Osteocyte (in vitro differentiated cells): ENCODE data around the gene SLC35F5. TPM values are rescaled to one million over a fixed set of nuclear protein-coding genes. Genes with fewer than 3 reads are reported as not detected.

Source experiments
- DNase-seq: peaks from one replicate; pipeline ENCODE4 v3.0.0; 2021; ENCODE audit warnings: mixed read lengths; ENCODE audit not compliant: unreplicated experiment; ENCODE audit errors: extremely low spot score
- H3K27ac Mint-ChIP-seq: one replicate; pipeline ENCODE4 v1.8.0; 2021; ENCODE audit warnings: mild to moderate bottlenecking, mixed read lengths; ENCODE audit not compliant: unreplicated experiment
- H3K27me3 Mint-ChIP-seq: one replicate; pipeline ENCODE4 v1.8.0; 2021; ENCODE audit warnings: mixed read lengths; ENCODE audit not compliant: unreplicated experiment
- H3K36me3 Mint-ChIP-seq: one replicate; pipeline ENCODE4 v1.8.0; 2021; ENCODE audit warnings: mixed read lengths; ENCODE audit not compliant: unreplicated experiment
- H3K4me1 Mint-ChIP-seq: one replicate; pipeline ENCODE4 v1.8.0; 2021; ENCODE audit warnings: mixed read lengths; ENCODE audit not compliant: unreplicated experiment
- H3K4me3 Mint-ChIP-seq: one replicate; pipeline ENCODE4 v1.8.0; 2021; ENCODE audit warnings: mild to moderate bottlenecking, moderate library complexity, mixed read lengths; ENCODE audit not compliant: unreplicated experiment
- H3K9me3 Mint-ChIP-seq: one replicate; pipeline ENCODE4 v1.8.0; 2021; ENCODE audit warnings: mixed read lengths; ENCODE audit not compliant: unreplicated experiment
- total RNA-seq: library from RNA; stranded (reverse); gene quantifications from 2 replicates; pipeline ENCODE4 v1.2.1, GENCODE V29; 2021
- TF ChIP-seq, protein P1 (sequence below): fragments of 200-600 bp; sonication (generic); IDR thresholded peaks from 2 replicates; pipeline ENCODE4 v1.5.0; 2021; ENCODE audit warnings: antibody characterized with exemption, mild to moderate bottlenecking, moderate library complexity

Gene SLC35F5
- total RNA-seq, 1 donor from 2014 or later = 83.4 TPM

DNA sequence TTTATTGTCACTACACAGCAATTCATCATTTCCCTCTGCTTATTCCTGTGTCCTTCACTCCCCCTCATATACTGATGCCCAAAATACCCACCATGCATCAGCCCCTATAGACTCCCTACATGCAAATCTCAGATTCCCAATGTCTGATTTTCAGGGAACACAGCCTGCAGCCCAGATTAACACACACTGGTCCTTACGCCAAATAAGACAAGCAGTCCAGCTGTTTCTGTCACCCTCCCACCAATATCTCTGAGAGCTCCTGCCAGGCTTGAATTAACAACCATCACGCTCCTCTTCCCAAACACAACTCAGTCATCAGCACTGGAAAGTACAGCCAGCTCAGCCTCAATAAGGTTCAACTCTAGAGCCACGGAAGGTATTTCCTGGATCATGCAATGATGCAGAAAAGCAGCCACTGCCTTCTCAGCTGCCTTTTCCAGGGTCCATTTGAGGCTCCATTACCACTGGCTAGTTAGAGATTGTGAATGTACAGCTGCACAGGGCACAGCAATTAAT lies 39.0 kb upstream of the SLC35F5 start:
- Mint-ChIP-seq H3K9me3 (no peaks in the 10 kb centered on the region), H3K4me1 (peaks cover 33% of the 10 kb centered on the region), H3K27ac (peak overlapping the region; percentile 29), H3K36me3 (no peaks in the 10 kb centered on the region), H3K4me3 (no peak overlapping the region), H3K27me3 (no peaks in the 10 kb centered on the region)
- TF ChIP-seq, protein P1, sequence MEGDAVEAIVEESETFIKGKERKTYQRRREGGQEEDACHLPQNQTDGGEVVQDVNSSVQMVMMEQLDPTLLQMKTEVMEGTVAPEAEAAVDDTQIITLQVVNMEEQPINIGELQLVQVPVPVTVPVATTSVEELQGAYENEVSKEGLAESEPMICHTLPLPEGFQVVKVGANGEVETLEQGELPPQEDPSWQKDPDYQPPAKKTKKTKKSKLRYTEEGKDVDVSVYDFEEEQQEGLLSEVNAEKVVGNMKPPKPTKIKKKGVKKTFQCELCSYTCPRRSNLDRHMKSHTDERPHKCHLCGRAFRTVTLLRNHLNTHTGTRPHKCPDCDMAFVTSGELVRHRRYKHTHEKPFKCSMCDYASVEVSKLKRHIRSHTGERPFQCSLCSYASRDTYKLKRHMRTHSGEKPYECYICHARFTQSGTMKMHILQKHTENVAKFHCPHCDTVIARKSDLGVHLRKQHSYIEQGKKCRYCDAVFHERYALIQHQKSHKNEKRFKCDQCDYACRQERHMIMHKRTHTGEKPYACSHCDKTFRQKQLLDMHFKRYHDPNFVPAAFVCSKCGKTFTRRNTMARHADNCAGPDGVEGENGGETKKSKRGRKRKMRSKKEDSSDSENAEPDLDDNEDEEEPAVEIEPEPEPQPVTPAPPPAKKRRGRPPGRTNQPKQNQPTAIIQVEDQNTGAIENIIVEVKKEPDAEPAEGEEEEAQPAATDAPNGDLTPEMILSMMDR = no peak
- no peak for DNase-seq

DNA sequence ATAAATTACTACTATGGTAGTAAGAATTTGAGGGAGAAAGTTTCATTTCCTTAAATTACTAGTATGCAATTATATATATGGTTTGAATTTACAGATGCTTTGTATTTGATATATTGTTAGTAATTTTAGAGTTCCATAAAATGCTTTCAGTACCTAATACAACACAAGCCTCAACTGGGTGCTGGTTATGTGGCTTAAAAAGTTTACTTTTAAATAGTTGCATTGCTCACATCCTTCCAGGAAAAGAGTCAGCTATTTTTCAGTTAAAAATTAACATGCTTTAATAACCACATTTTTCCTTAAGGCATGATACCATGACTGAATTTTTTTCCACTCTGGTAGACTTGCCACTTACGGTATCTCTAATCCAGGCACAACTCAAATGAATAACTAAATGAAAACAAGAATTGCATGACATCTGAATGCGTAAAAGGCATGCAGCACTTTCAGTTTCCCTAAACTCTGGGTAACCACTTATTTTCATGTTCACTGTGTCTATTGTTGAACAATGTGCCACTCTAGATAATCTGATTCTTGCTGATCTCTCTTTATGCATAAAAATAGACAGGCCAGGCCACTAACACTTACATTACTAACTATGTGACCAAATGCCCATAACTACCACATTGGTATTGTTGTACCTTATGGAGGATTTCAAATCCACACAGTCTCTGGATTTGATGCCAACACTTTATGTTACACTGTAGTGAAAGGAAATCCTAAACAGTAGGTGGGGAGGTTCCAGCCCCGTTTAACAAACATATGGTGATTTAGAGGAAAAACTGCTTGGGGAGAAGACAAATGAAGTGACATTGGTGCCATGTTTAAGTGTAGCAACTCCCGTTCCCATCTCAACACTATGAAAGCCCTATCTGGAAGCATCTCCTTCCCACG lies 35.5 kb upstream of the SLC35F5 start:
- Mint-ChIP-seq H3K36me3 (no peaks in the 10 kb centered on the region), H3K4me1 (peaks cover 33% of the 10 kb centered on the region), H3K4me3 (peak overlapping the region; percentile 57), H3K9me3 (no peaks in the 10 kb centered on the region), H3K27me3 (no peaks in the 10 kb centered on the region), H3K27ac (peak overlapping the region; percentile 78)
- no peak for DNase-seq
- TF ChIP-seq, protein P1 = no peak

DNA sequence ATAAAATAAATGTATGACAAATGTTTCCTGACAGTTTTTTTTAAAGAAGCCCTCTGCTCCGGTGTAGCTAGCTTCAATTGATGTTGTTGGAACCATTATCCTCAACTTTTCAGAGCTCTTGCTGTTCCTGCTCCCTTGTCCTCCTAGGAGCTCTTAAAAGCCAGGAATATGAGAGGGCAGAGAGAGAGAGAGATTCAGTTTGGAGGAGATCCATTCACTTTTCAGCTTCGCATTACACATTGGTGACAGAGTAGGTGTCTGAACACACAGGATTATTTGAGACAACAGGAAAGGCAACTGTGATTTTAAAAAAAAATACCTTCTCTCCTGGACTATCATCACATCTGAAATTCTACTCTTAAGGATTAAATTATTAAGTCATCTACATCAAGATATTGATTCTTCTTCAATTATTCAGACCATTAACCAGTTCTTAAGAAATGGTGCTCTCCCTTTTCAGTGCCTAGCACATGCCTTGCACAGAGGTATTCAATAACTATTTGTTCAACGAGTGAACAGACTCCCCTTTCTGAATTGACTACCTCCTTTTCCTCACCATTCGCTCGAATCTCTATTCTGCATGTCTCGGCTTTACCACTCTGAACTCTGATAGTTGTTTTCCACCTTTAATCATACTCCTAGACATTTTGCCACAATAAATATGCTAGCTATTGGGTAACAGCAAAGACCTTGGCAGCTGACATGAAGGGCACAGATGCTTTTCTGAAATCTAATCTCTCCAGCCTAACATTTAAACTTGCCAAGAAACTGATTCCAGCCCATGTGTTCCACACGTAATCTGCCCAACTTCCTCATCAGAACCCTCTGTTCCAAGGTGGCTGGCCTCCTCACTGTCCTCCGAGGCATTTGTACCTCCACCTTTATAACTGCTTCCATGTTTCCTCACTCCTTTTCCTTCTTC lies 28.6 kb upstream of the SLC35F5 start:
- Mint-ChIP-seq H3K9me3 (no peaks in the 10 kb centered on the region), H3K4me3 (no peak overlapping the region), H3K27me3 (no peaks in the 10 kb centered on the region), H3K27ac (no peak overlapping the region), H3K4me1 (no peaks in the 10 kb centered on the region), H3K36me3 (no peaks in the 10 kb centered on the region)
- no peak for DNase-seq
- TF ChIP-seq, protein P1 = no peak

DNA sequence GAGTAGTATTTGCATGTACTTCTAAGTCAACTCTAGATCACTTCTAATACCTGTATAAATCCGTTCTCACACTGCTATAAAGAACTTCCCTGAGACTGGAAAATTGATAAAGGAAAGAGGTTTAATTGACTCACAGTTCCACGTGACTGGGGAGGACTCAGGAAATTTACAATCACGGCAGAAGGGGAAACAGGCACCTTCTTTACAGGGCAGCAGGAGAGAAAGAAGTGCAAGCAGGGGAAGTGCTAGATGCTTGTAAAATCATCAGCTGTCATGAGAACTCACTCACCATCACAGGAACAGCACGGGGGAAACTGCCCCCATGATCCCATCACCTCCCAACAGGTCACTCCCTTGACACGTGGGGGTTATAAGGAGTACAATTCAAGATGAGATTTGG lies 24.0 kb upstream of the SLC35F5 start:
- Mint-ChIP-seq H3K27me3 (no peaks in the 10 kb centered on the region), H3K4me3 (no peak overlapping the region), H3K9me3 (no peaks in the 10 kb centered on the region), H3K4me1 (peaks cover 4% of the 10 kb centered on the region), H3K36me3 (no peaks in the 10 kb centered on the region), H3K27ac (no peak overlapping the region)
- TF ChIP-seq, protein P1 = no peak
- DNase-seq = no peak
